ENCODE data around the gene BCL7B. TPM values are rescaled to one million over a fixed set of nuclear protein-coding genes. Genes with fewer than 3 reads are reported as not detected.
"Not testable (repeated sequence)": the region's sequence is repeated elsewhere in the genome, so short reads cannot be mapped to it uniquely, and the experiment has no call there.

BCL7B gene
- total and polyA plus RNA-seq, 8 donors: 9.0 to 105 (median 65.2) TPM

DNA sequence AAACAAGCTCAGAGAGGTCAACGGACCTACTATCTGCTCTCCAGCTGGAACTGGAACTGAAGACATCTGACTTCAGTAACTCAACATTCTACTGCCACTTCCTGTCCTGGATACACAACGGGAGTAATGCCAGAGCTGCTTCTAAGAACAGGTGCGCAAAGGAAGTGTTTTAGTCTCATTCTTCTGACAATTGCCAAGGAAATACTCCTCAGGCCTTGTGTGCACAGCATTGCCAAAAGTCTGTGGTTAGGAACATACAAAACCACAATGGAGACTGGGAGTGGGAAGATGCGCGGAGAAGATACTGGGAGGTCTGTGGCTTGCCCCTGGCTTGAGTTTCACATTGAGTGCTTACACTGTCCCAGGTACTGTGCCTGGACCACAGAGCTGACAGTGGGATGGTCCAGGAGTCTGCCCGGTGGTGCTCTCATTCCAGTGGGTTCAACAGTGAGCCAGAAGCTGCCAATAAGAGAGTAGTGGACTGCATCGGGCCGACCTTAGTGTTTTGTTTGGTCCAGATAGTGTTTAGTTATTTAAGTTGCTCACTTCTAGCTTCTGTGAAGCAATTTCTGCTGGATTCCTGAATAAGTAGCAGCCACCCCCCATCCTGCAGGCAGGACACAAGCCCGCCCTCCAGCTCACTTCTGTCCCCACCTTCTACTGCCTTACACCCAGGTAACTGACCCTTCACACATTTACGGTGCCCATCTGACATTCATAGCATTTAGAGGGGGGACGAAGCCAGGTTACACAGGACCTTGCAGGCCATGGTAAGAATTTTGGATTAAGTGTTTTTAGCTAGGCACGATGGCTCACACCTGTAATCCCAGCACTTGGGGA, 10.6 kb upstream of the BCL7B start:
- TF ChIP-seq POLR2AphosphoS5 (IDR thresholded peaks at IDR 0.05) (no peak), POLR2A (IDR thresholded peaks at IDR 0.05) (no peak), EP300 (IDR thresholded peaks at IDR 0.05) (no peak)
- TF ChIP-seq, protein P1, sequence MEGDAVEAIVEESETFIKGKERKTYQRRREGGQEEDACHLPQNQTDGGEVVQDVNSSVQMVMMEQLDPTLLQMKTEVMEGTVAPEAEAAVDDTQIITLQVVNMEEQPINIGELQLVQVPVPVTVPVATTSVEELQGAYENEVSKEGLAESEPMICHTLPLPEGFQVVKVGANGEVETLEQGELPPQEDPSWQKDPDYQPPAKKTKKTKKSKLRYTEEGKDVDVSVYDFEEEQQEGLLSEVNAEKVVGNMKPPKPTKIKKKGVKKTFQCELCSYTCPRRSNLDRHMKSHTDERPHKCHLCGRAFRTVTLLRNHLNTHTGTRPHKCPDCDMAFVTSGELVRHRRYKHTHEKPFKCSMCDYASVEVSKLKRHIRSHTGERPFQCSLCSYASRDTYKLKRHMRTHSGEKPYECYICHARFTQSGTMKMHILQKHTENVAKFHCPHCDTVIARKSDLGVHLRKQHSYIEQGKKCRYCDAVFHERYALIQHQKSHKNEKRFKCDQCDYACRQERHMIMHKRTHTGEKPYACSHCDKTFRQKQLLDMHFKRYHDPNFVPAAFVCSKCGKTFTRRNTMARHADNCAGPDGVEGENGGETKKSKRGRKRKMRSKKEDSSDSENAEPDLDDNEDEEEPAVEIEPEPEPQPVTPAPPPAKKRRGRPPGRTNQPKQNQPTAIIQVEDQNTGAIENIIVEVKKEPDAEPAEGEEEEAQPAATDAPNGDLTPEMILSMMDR (IDR thresholded peaks at IDR 0.05): no peak
- intact Hi-C loops (cut with DNase I; ENCODE audit: low total_unique reads): no loop called here
- H3K36me3 ChIP-seq: peaks cover 30 to 44% (median 43%) of the 10 kb centered on the region in 4 donors

GRCh38 chr7:73567140-73567539, 9.7 kb upstream of the BCL7B start:
- TF ChIP-seq POLR2AphosphoS5 (IDR thresholded peaks at IDR 0.05) (no peak), EP300 (IDR thresholded peaks at IDR 0.05) (no peak), POLR2A (IDR thresholded peaks at IDR 0.05) (no peak)
- TF ChIP-seq, protein P1 (IDR thresholded peaks at IDR 0.05): no peak
- Histone ChIP-seq H3K27me3 (no peaks in the 10 kb centered on the region), H3K9me3 (no peaks in the 10 kb centered on the region), H3K4me1 (peaks cover 0 to 16% (median 10%) of the 10 kb centered on the region in 4 donors), H3K36me3 (peaks cover 21 to 35% (median 34%) of the 10 kb centered on the region in 4 donors), H3K27ac (no peak overlapping the region), H3K4me3 (no peak overlapping the region)
- WGBS, 5 donors: 82 to 95% (median 90%) methylated on average over 4 of the region's 4 CpGs
- intact Hi-C loops (cut with DNase I; ENCODE audit: low total_unique reads): no loop called here
- no peak for DNase-seq

More for the DNA sequence above, 10.6 kb upstream of the BCL7B start:
- Histone ChIP-seq H3K27ac (peak overlapping the region in 1 of 5 donors; percentile 14), H3K4me3 (no peak overlapping the region), H3K27me3 (no peaks in the 10 kb centered on the region), H3K9me3 (no peaks in the 10 kb centered on the region), H3K4me1 (peaks cover 0 to 17% (median 10%) of the 10 kb centered on the region in 4 donors)
- 66 to 75% (median 68%) methylated on average over 9 to 12 of the region's 12 CpGs for WGBS, 5 donors
- DNase-seq: no peak

DNA sequence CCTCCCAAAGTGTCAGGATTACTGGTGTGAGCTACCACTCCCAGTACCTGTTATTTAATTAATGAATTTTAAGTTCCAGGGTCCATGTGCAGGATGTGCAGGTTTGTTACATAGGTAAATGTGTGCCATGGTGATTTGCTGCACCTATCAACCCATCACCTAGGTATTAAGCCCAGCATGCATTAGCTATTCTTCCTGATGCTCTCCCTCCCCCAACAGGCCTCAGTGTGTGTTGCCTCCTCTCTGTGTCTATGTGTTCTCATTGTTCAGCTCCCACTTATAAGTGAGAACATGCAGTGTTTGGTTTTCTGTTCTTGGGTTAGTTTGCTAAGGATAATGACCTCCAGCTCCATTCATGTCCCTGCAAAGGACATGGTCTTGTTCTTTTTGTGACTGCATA, 8.9 kb upstream of the BCL7B start:
- intact Hi-C loops (cut with DNase I; ENCODE audit: low total_unique reads); DNase-seq; H3K9me3 ChIP-seq; H3K27me3 ChIP-seq: not testable (repeated sequence)
- Histone ChIP-seq H3K4me1 (peaks cover 0 to 16% (median 10%) of the 10 kb centered on the region in 4 donors), H3K4me3 (peak overlapping the region; percentile 17 to 45 (median 30)), H3K27ac (peak overlapping the region in 1 of 5 donors; percentile 23), H3K36me3 (peaks cover 14 to 28% (median 27%) of the 10 kb centered on the region in 4 donors)

DNA sequence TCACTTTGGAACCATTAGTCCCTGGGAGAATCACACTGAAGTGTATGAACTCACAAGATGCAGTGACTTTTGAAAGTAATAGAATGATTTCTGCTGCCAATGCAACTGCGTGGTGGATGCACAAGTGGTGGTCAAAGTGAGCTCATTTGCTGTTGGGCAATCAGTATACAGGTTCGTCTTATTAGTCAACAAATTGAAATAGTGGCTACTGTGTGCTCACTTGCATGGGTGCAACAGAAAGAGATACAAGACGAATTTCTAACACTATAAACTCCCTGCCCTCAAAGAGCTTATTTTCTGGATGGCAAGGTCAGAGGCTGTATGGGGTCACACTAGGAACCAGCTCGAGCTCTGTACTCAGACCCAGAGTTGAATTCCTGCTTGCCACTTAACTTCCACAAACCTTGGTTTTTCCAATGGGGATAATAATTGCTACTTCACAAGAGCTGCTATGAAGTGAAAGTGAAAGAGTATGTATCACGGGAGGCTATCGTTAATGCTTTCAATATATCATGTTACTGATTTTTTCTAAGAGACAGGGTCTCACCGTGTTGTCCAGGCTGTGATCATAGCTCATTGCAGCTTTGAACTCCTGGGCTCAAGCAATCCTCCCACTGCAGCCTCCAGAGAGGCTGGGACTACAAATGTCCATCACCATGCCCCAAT, 8.3 kb upstream of the BCL7B start:
- Histone ChIP-seq H3K36me3 (peaks cover 7 to 22% (median 20%) of the 10 kb centered on the region in 4 donors), H3K27me3 (no peaks in the 10 kb centered on the region), H3K9me3 (no peaks in the 10 kb centered on the region), H3K4me1 (peaks cover 0 to 16% (median 10%) of the 10 kb centered on the region in 4 donors), H3K4me3 (peak overlapping the region; percentile 17 to 45 (median 30)), H3K27ac (peak overlapping the region in 1 of 5 donors; percentile 23)
- intact Hi-C loops (cut with DNase I; ENCODE audit: low total_unique reads): no loop called here
- TF ChIP-seq, protein P1 (IDR thresholded peaks at IDR 0.05): no peak
- no peak for TF ChIP-seq EP300 (IDR thresholded peaks at IDR 0.05)
- no peak for TF ChIP-seq POLR2A (IDR thresholded peaks at IDR 0.05)
- no peak for TF ChIP-seq POLR2AphosphoS5 (IDR thresholded peaks at IDR 0.05)
- no peak for DNase-seq
- 40 to 51% (median 45%) methylated on average over 7 of the region's 7 CpGs for whole genome bisulfite sequencing, 5 donors
